Measurements from ENCODE around the gene ZNF469.

ZNF469 gene

DNA sequence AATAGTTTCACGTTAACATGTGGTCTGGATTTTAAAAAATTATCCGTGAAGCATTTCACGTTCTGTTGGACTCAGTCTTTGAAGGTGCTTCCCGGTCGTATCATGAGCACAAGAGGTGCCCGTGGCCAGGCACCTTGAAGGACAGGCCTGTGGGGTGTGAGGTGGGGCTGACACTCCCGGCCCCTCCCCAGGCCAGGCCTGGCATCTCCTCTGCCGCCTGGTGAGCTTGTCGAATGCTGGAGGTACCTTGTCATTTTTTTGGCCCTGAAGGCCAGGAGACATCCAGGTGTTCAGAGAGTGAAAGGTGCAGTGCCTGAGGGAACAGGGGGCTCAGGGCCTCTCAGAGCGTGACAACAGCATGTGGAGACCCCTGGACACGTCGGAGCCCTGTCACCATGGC is 11.7 kb downstream of the ZNF469 start:
- TF ChIP-seq, protein P1, sequence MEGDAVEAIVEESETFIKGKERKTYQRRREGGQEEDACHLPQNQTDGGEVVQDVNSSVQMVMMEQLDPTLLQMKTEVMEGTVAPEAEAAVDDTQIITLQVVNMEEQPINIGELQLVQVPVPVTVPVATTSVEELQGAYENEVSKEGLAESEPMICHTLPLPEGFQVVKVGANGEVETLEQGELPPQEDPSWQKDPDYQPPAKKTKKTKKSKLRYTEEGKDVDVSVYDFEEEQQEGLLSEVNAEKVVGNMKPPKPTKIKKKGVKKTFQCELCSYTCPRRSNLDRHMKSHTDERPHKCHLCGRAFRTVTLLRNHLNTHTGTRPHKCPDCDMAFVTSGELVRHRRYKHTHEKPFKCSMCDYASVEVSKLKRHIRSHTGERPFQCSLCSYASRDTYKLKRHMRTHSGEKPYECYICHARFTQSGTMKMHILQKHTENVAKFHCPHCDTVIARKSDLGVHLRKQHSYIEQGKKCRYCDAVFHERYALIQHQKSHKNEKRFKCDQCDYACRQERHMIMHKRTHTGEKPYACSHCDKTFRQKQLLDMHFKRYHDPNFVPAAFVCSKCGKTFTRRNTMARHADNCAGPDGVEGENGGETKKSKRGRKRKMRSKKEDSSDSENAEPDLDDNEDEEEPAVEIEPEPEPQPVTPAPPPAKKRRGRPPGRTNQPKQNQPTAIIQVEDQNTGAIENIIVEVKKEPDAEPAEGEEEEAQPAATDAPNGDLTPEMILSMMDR (IDR thresholded peaks at IDR 0.05; ENCODE audit: low read depth, low read length), result no peak
- H3K4me3 ChIP-seq (ENCODE audit: low read length), result no peak overlapping the region

DNA sequence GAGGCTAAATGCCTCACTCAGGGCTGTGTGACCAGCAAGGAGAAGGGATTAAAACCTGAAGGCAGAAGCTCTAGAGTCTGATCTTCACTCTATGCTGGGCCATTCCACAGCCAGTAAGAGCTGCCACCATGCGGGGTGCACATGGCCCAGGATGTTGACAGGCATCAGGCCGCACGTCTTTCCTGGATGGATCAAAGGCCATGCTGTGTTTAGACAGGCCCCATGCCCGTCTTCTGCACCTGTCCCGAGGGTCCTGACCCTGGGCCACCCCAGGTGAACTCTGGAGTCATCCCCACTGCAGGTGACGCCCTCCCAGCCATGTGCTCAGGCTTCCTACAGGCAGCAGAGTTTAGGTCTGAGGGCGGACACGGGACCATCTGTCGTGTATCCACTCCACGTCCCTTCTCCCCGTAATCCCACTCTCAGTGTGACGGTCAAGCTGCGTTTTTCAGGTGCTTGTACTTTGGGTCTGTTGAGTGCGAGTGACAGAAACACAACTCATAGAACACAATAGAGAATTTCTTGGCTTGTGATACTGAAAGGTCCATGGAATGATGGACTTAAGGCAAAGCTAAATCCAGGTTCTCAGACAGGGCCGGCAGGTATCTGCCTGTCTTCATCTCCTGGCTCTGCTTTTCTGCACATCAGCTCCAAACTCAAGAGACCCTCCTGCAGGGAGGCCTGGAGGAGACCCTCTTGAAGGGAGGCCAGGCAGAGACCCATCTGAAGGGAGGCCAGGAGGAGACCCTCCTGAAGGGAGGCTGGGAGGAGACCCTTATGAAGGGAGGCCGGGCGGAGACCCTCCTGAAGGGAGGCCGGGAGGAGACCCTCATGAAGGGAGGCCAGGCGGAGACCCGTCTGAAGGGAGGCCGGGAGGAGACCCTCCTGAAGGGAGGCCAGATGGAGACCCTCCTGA is 13.2 kb downstream of the ZNF469 start:
- Histone ChIP-seq H3K9ac (ENCODE audit: low read length) (no peak overlapping the region), H3K79me2 (ENCODE audit: low read length) (no peaks in the 10 kb centered on the region), H2AFZ (ENCODE audit: low read depth, low read length) (no peak overlapping the region), H3K27me3 (ENCODE audit: low read depth, low read length) (peaks cover 35% of the 10 kb centered on the region), H3K4me3 (ENCODE audit: low read length) (no peak overlapping the region), H3K9me3 (ENCODE audit: insufficient read depth, low read length) (no peaks in the 10 kb centered on the region), H3K4me1 (ENCODE audit: low read length) (no peaks in the 10 kb centered on the region), H4K20me1 (ENCODE audit: insufficient read depth, low read length) (no peaks in the 10 kb centered on the region), H3K27ac (ENCODE audit: low read length) (no peak overlapping the region), H3K36me3 (replicated peaks; ENCODE audit: low read depth, low read length) (no peaks in the 10 kb centered on the region), H3K4me2 (ENCODE audit: low read length) (no peak overlapping the region)
- TF ChIP-seq EZH2phosphoT487 (IDR thresholded peaks at IDR 0.05; ENCODE audit: low read depth), result no peak
- TF ChIP-seq, protein P1 (IDR thresholded peaks at IDR 0.05; ENCODE audit: low read depth, low read length), result no peak

More for the DNA sequence above, 11.7 kb downstream of the ZNF469 start:
- H3K4me1 ChIP-seq (ENCODE audit: low read length), result no peaks in the 10 kb centered on the region
- H3K79me2 ChIP-seq (ENCODE audit: low read length), result no peaks in the 10 kb centered on the region
- H3K27ac ChIP-seq (ENCODE audit: low read length), result no peak overlapping the region
- no peak overlapping the region for H2AFZ ChIP-seq (ENCODE audit: low read depth, low read length)
- H3K9me3 ChIP-seq (ENCODE audit: insufficient read depth, low read length), result no peaks in the 10 kb centered on the region
- H3K9ac ChIP-seq (ENCODE audit: low read length), result no peak overlapping the region
- no peaks in the 10 kb centered on the region for H3K36me3 ChIP-seq (replicated peaks; ENCODE audit: low read depth, low read length)
- H3K27me3 ChIP-seq (ENCODE audit: low read depth, low read length), result peaks cover 35% of the 10 kb centered on the region
- H4K20me1 ChIP-seq (ENCODE audit: insufficient read depth, low read length), result no peaks in the 10 kb centered on the region
- H3K4me2 ChIP-seq (ENCODE audit: low read length), result no peak overlapping the region

DNA sequence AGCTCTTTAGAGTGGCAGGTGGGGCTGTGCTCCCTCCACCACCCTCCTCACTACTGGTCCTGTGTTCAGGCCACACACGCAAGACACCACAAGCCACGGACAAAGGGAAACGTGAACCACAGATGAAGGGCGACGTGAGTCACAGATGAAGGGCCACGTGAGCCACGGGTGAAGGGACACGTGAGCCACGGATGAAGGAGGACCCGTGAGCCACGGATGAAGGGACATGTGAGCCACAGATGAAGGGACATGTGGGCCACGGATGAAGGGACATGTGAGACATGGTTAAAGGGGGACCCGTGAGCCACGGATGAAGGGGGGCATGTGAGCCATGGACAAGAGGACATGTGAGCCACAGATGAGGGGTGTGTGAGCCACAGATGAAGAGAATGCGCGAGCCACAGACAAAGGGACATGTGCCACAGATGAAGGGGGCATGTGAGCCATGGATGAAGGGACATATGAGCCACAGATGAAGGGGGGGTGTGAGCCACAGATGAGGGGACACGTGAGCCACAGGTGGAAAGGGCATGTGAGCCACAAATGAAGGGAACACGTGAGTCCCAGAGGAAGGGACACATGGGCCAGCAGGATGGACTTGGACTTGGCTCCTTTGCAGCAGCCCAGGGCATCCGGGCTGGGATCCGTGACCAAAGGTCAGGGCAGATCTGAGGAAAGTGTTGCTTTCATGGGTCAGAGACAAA is 15.6 kb downstream of the ZNF469 start:
- H3K4me3 ChIP-seq (ENCODE audit: low read length), result no peak overlapping the region
- no peaks in the 10 kb centered on the region for H3K9me3 ChIP-seq (ENCODE audit: insufficient read depth, low read length)
- H3K79me2 ChIP-seq (ENCODE audit: low read length), result no peaks in the 10 kb centered on the region
- H3K27ac ChIP-seq (ENCODE audit: low read length), result no peak overlapping the region
- H3K4me2 ChIP-seq (ENCODE audit: low read length), result no peak overlapping the region
- no peaks in the 10 kb centered on the region for H3K36me3 ChIP-seq (replicated peaks; ENCODE audit: low read depth, low read length)
- no peak for TF ChIP-seq EZH2phosphoT487 (IDR thresholded peaks at IDR 0.05; ENCODE audit: low read depth)
- TF ChIP-seq, protein P1 (IDR thresholded peaks at IDR 0.05; ENCODE audit: low read depth, low read length), result no peak
- H2AFZ ChIP-seq (ENCODE audit: low read depth, low read length), result no peak overlapping the region
- no peak overlapping the region for H3K9ac ChIP-seq (ENCODE audit: low read length)
- H3K27me3 ChIP-seq (ENCODE audit: low read depth, low read length), result peaks cover 27% of the 10 kb centered on the region
- no peaks in the 10 kb centered on the region for H4K20me1 ChIP-seq (ENCODE audit: insufficient read depth, low read length)
- no peaks in the 10 kb centered on the region for H3K4me1 ChIP-seq (ENCODE audit: low read length)

DNA sequence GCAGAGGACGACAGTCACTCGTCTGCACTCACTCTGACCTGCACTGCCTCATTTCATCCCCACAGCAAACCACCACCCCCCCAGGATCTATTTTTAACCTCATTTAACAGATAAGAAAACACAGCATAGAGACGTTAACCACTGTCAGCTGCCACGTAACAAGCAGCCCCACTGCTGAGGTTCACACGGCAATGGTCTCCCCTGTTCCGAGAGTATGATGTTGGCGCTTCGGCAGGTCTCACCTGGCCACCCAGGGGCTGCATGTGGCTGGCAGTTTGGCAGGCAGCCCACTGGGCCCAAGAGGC is 16.1 kb downstream of the ZNF469 start:
- Histone ChIP-seq H3K4me1 (ENCODE audit: low read length) (no peaks in the 10 kb centered on the region), H3K9me3 (ENCODE audit: insufficient read depth, low read length) (no peaks in the 10 kb centered on the region), H3K79me2 (ENCODE audit: low read length) (no peaks in the 10 kb centered on the region), H2AFZ (ENCODE audit: low read depth, low read length) (no peak overlapping the region), H4K20me1 (ENCODE audit: insufficient read depth, low read length) (no peaks in the 10 kb centered on the region), H3K4me2 (ENCODE audit: low read length) (no peak overlapping the region), H3K27ac (ENCODE audit: low read length) (no peak overlapping the region), H3K9ac (ENCODE audit: low read length) (no peak overlapping the region), H3K27me3 (ENCODE audit: low read depth, low read length) (peaks cover 27% of the 10 kb centered on the region), H3K4me3 (ENCODE audit: low read length) (no peak overlapping the region), H3K36me3 (replicated peaks; ENCODE audit: low read depth, low read length) (no peaks in the 10 kb centered on the region)
- TF ChIP-seq, protein P1 (IDR thresholded peaks at IDR 0.05; ENCODE audit: low read depth, low read length), result no peak
- no peak for TF ChIP-seq EZH2phosphoT487 (IDR thresholded peaks at IDR 0.05; ENCODE audit: low read depth)
